ENCODE measurements around the gene WFS1.

GRCh38 chr4:6331468-6331867 lies 61.8 kb downstream of the WFS1 start:
- TF ChIP-seq EZH2 (IDR thresholded peaks at IDR 0.05; ENCODE audit: borderline replicate concordance, low read length), result no peak
- TF ChIP-seq, protein P1, sequence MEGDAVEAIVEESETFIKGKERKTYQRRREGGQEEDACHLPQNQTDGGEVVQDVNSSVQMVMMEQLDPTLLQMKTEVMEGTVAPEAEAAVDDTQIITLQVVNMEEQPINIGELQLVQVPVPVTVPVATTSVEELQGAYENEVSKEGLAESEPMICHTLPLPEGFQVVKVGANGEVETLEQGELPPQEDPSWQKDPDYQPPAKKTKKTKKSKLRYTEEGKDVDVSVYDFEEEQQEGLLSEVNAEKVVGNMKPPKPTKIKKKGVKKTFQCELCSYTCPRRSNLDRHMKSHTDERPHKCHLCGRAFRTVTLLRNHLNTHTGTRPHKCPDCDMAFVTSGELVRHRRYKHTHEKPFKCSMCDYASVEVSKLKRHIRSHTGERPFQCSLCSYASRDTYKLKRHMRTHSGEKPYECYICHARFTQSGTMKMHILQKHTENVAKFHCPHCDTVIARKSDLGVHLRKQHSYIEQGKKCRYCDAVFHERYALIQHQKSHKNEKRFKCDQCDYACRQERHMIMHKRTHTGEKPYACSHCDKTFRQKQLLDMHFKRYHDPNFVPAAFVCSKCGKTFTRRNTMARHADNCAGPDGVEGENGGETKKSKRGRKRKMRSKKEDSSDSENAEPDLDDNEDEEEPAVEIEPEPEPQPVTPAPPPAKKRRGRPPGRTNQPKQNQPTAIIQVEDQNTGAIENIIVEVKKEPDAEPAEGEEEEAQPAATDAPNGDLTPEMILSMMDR (conservative IDR thresholded peaks at IDR 0.05 in 1 of 2, IDR thresholded peaks at IDR 0.05 in 1 of 2; ENCODE audit: extremely low read depth in 1 of 2, insufficient read depth in 1 of 2, low read depth in 1 of 2, low read length in 2 of 2), result no peak

Measured in mammary epithelial cell (primary cell).